Activated CD8-positive, alpha-beta memory T cell treated with anti-CD3 and anti-CD28 coated beads, Interleukin-2, amount 10 ng/mL, durations not matched to agents 7 days and 5 days (primary cell): ENCODE measurements around the gene FOS. TPM values are rescaled to one million over a fixed set of nuclear protein-coding genes. Genes with fewer than 3 reads are reported as not detected.

ENCODE experiments used
- ATAC-seq: fragments of 150-1000 bp; cut with Tn5 transposase; one replicate; pipeline ENCODE4 v1.10.0; 2021; ENCODE audit warnings: moderate library complexity
- CTCF ChIA-PET: fragments of 350-600 bp; sonication (Branson Sonifier 250); formaldehyde crosslinking; loops from one replicate; lab custom pipeline; 2021; ENCODE audit warnings: antibody characterized with exemption; lab: Charles Lee
- DNase-seq: peaks from one replicate; pipeline ENCODE4 v3.0.0-alpha.2; 2020
- H3K27ac Mint-ChIP-seq: one replicate; pipeline ENCODE4 v1.8.0; 2021; ENCODE audit warnings: mild to moderate bottlenecking, mixed read lengths
- H3K27me3 Mint-ChIP-seq: one replicate; pipeline ENCODE4 v1.8.0; 2021; ENCODE audit warnings: mixed read lengths
- H3K36me3 Mint-ChIP-seq: one replicate; pipeline ENCODE4 v1.8.0; 2021; ENCODE audit warnings: mild to moderate bottlenecking, mixed read lengths
- H3K4me1 Mint-ChIP-seq: one replicate; pipeline ENCODE4 v1.8.0; 2021; ENCODE audit warnings: mixed read lengths
- H3K4me3 Mint-ChIP-seq: one replicate; pipeline ENCODE4 v1.8.0; 2021; ENCODE audit warnings: mild to moderate bottlenecking, moderate library complexity, mixed read lengths
- H3K9me3 Mint-ChIP-seq: one replicate; pipeline ENCODE4 v1.8.0; 2022; ENCODE audit warnings: low read depth, mixed read lengths
- total RNA-seq, 2 experiments: library from RNA; stranded (reverse); gene quantifications; one replicate each; pipeline ENCODE4 v1.2.3, GENCODE V29; 2021

FOS gene
- total RNA-seq, 2 experiments from 2014 or later = 6.9 to 78.6 TPM

DNA sequence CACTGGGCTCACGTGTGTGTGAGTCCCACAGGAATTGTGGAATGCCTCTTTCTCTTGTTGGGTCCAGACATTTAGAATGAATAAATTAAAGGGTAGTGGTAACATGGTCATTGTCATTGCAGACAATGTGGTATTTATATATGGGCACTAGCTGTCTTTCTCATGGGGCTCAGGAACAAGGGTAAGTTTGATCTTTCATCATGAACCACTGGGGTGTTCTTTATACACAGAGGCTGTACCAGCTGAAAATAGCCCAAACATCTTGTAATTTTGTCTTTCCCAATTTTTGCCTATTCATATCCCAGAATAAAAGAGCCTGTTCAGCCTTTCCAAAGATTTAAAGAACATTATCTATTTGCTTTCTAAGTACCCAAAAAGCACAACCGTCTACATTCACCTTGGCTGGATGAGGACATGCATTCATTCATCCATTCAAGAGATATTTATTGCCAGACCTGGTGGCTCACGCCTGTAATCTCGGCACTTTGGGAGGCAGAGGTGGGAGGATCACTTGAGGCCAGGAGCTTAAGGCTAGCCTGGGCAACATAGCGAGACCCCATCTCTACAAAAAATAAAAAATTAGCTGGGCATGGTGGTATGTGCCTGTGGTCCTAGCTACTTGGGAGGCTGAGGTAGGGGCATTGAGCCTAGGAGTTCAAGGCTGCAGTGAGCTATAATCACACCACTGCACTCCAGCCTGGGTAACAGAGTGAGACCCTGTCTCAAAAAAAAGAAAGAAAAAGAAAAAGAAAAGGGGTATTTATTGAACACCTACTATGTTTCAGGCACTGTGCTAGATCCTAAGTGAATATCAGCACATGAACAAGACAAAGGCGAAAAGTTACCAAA, 4.4 kb upstream of the FOS start:
- Mint-ChIP-seq H3K4me3 (no peak overlapping the region), H3K36me3 (no peaks in the 10 kb centered on the region), H3K27ac (no peak overlapping the region), H3K9me3 (no peaks in the 10 kb centered on the region), H3K27me3 (peaks cover 62% of the 10 kb centered on the region), H3K4me1 (peaks cover 27% of the 10 kb centered on the region)
- DNase-seq = no peak
- CTCF ChIA-PET = interaction anchor here (1.2 kb wide), 1 partner anchor 15 kb away, joined by 3 read pairs; no protein-coding TSS in a partner anchor
- ATAC-seq = no peak

DNA sequence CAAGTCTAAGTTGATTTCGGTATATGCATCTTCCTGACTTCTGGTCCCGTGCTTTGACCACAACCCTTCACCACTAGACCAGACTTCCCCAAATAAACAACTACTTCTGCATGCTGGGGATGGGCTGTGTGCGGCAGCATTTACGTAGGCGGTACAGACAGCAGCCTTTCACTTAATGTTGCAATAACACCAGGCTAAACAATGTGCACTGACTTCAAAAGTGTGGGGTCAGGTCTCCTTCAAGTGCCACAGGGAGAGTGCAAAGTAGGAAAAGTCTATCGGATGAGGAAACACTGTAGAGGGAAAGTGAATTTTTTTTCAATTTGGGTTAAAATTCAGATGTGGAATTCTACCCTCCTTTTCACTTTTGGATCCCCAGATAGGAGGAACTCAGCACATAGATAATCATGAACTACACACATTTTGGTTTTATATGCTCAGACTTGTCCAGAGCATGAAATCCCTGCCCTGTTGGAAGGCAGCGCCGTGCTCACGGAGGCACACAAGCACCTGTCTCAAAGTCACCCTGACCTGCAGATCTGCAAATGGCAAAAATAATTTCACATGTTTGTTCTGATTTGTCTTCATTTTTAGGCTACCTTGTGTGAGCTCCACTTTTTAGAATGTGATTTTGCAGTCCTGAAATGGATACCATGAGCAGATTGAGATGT, 3.6 kb upstream of the FOS start:
- CTCF ChIA-PET = interaction anchor here (1.3 kb wide), 1 partner anchor 19 kb away, joined by 3 read pairs; no protein-coding TSS in a partner anchor
- DNase-seq (peak; percentile 60), ATAC-seq (no peak)
- peaks cover 34% of the 10 kb centered on the region for H3K4me1 Mint-ChIP-seq
- no peaks in the 10 kb centered on the region for H3K9me3 Mint-ChIP-seq
- H3K4me3 Mint-ChIP-seq = no peak overlapping the region
- peaks cover 67% of the 10 kb centered on the region for H3K27me3 Mint-ChIP-seq
- no peaks in the 10 kb centered on the region for H3K36me3 Mint-ChIP-seq
- no peak overlapping the region for H3K27ac Mint-ChIP-seq

DNA sequence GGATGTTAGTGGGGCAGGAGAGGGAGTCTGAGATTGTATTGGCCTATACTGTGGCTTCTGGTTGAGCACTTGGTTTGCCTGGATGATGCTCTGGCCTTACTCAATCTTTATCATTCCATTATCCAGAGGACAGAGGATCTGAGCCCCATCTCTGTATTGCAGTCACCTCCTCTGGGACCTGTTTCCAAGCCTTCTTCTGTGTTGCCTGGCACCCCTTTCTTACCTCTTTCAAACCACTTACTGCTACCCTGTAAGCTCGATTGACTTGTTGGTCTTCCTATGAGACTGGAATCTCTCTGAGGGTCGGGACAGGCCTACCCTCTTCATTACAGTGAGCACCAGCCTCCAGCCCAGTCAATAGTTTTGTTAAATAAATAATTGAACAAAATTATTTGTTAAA, 3.0 kb upstream of the FOS start:
- DNase-seq (no peak), ATAC-seq (no peak)
- Mint-ChIP-seq H3K9me3 (no peaks in the 10 kb centered on the region), H3K4me3 (no peak overlapping the region), H3K27ac (no peak overlapping the region), H3K27me3 (peaks cover 71% of the 10 kb centered on the region), H3K36me3 (no peaks in the 10 kb centered on the region), H3K4me1 (peaks cover 37% of the 10 kb centered on the region)
- CTCF ChIA-PET = interaction anchor here (1.3 to 2.2 kb wide), 3 partner anchors 12 to 20 kb away, joined by 3 to 8 read pairs (median 4); no protein-coding TSS in a partner anchor

DNA sequence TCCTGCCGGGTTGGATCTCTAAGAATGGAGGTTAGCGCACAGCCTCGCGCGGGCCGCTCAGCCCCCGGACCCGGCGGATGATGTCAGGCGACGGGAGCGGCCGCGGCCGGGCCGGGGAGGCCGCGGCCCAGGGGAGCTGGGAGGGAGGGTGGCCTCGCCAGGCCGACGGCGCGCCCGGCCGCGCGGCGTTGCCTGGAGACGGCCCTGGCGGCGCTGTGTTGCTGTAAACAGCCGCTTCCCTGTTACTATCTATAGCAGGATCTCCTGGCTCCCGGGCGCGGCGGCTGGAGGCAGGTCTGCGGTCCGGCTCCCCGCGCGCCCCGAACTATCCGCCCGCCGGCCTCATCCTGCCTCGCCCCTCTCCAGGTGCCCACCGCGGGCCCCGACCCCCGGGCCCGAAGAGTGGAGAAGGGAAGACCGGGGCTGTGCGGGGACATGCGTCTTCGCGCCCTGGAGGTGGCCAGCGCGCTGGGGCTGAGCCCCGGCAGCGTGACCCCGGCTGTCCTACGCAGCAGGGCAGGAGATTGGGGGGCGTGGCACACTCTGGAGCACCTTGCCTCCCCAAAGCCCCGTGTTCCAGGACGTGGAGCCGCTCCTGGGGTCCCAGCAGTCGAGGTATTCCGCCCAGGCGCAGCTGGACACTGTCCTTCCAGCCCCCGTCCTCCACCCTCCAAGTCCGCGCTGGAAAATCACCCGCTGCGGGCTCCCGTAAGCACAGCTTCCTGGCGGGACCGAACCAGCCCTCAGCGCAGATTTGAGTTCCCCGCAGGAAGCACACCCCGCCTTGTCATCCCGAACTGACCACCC, 1.4 kb upstream of the FOS start:
- peaks cover 37% of the 10 kb centered on the region for H3K4me1 Mint-ChIP-seq
- H3K27me3 Mint-ChIP-seq = peaks cover 79% of the 10 kb centered on the region
- H3K4me3 Mint-ChIP-seq = peak overlapping the region; percentile 75
- CTCF ChIA-PET = interaction anchor here (0.9 to 2.2 kb wide), 5 partner anchors 10 to 43 kb away, joined by 3 to 8 read pairs (median 5); no protein-coding TSS in a partner anchor
- H3K36me3 Mint-ChIP-seq = peaks cover 6% of the 10 kb centered on the region
- H3K9me3 Mint-ChIP-seq = no peaks in the 10 kb centered on the region
- peak; percentile 74 for DNase-seq
- ATAC-seq = peak; percentile 18
- H3K27ac Mint-ChIP-seq = peak overlapping the region; percentile 62

DNA sequence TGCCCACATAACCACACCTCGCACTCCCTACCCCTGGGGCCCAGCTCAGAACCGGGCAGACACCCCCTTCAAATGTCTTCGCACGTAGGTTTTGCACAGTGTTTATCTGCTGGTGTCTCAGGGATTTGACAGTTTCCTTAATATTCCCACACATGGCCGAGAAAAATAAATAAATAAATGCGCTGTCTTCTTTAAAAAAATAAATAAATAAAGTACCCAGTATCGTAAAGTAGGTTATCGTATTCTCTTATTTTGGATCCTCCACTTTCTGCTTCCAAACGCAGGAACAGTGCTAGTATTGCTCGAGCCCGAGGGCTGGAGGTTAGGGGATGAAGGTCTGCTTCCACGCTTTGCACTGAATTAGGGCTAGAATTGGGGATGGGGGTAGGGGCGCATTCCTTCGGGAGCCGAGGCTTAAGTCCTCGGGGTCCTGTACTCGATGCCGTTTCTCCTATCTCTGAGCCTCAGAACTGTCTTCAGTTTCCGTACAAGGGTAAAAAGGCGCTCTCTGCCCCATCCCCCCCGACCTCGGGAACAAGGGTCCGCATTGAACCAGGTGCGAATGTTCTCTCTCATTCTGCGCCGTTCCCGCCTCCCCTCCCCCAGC, 710 bp upstream of the FOS start:
- no peak for ATAC-seq
- H3K4me1 Mint-ChIP-seq = peaks cover 37% of the 10 kb centered on the region
- CTCF ChIA-PET = interaction anchor here (1.0 to 2.2 kb wide), 3 partner anchors 16 to 18 kb away, joined by 6 to 8 read pairs (median 6); no protein-coding TSS in a partner anchor

DNA sequence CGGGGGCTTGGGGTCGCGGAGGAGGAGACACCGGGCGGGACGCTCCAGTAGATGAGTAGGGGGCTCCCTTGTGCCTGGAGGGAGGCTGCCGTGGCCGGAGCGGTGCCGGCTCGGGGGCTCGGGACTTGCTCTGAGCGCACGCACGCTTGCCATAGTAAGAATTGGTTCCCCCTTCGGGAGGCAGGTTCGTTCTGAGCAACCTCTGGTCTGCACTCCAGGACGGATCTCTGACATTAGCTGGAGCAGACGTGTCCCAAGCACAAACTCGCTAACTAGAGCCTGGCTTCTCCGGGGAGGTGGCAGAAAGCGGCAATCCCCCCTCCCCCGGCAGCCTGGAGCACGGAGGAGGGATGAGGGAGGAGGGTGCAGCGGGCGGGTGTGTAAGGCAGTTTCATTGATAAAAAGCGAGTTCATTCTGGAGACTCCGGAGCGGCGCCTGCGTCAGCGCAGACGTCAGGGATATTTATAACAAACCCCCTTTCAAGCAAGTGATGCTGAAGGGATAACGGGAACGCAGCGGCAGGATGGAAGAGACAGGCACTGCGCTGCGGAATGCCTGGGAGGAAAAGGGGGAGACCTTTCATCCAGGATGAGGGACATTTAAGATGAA, 630 bp downstream of the FOS start:
- Mint-ChIP-seq H3K36me3 (peaks cover 6% of the 10 kb centered on the region), H3K27me3 (peaks cover 70% of the 10 kb centered on the region), H3K9me3 (no peaks in the 10 kb centered on the region), H3K4me3 (peak overlapping the region; percentile 75), H3K27ac (peak overlapping the region; percentile 93), H3K4me1 (peaks cover 37% of the 10 kb centered on the region)
- DNase-seq = peak; percentile 69
- ATAC-seq = no peak
- CTCF ChIA-PET = interaction anchor here (1.0 kb wide), 1 partner anchor 15 kb away, joined by 6 read pairs; no protein-coding TSS in a partner anchor

More for the DNA sequence above, 710 bp upstream of the FOS start:
- peak overlapping the region; percentile 75 for H3K4me3 Mint-ChIP-seq
- peaks cover 6% of the 10 kb centered on the region for H3K36me3 Mint-ChIP-seq
- peaks cover 77% of the 10 kb centered on the region for H3K27me3 Mint-ChIP-seq
- H3K27ac Mint-ChIP-seq = peak overlapping the region; percentile 62
- no peaks in the 10 kb centered on the region for H3K9me3 Mint-ChIP-seq
- no peak for DNase-seq

DNA sequence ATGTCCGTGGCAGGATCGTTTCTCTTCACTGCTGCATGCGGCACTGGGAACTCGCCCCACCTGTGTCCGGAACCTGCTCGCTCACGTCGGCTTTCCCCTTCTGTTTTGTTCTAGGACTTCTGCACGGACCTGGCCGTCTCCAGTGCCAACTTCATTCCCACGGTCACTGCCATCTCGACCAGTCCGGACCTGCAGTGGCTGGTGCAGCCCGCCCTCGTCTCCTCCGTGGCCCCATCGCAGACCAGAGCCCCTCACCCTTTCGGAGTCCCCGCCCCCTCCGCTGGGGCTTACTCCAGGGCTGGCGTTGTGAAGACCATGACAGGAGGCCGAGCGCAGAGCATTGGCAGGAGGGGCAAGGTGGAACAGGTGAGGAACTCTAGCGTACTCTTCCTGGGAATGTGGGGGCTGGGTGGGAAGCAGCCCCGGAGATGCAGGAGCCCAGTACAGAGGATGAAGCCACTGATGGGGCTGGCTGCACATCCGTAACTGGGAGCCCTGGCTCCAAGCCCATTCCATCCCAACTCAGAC, 1.2 kb downstream of the FOS start:
- H3K27me3 Mint-ChIP-seq = peaks cover 66% of the 10 kb centered on the region
- no peak overlapping the region for H3K27ac Mint-ChIP-seq
- no peak for ATAC-seq
- peaks cover 6% of the 10 kb centered on the region for H3K36me3 Mint-ChIP-seq
- H3K9me3 Mint-ChIP-seq = no peaks in the 10 kb centered on the region
- peaks cover 34% of the 10 kb centered on the region for H3K4me1 Mint-ChIP-seq
- no peak for DNase-seq
- CTCF ChIA-PET = interaction anchor here (3.3 kb wide), 1 partner anchor 13 kb away, joined by 9 read pairs; no protein-coding TSS in a partner anchor
- peak overlapping the region; percentile 75 for H3K4me3 Mint-ChIP-seq

DNA sequence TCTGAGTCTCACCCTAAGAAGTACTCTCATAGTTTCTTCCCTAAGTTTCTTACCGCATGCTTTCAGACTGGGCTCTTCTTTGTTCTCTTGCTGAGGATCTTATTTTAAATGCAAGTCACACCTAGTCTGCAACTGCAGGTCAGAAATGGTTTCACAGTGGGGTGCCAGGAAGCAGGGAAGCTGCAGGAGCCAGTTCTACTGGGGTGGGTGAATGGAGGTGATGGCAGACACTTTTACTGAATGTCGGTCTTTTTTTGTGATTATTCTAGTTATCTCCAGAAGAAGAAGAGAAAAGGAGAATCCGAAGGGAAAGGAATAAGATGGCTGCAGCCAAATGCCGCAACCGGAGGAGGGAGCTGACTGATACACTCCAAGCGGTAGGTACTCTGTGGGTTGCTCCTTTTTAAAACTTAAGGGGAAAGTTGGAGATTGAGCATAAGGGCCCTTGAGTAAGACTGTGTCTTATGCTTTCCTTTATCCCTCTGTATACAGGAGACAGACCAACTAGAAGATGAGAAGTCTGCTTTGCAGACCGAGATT, 1.7 kb downstream of the FOS start:
- CTCF ChIA-PET = interaction anchor here (3.3 to 3.4 kb wide), 2 partner anchors 14 kb away, joined by 9 to 23 read pairs; no protein-coding TSS in a partner anchor
- DNase-seq (no peak), ATAC-seq (no peak)
- Mint-ChIP-seq H3K27me3 (peaks cover 64% of the 10 kb centered on the region), H3K4me1 (peaks cover 29% of the 10 kb centered on the region), H3K4me3 (peak overlapping the region; percentile 9), H3K27ac (no peak overlapping the region), H3K36me3 (peaks cover 6% of the 10 kb centered on the region), H3K9me3 (no peaks in the 10 kb centered on the region)

DNA sequence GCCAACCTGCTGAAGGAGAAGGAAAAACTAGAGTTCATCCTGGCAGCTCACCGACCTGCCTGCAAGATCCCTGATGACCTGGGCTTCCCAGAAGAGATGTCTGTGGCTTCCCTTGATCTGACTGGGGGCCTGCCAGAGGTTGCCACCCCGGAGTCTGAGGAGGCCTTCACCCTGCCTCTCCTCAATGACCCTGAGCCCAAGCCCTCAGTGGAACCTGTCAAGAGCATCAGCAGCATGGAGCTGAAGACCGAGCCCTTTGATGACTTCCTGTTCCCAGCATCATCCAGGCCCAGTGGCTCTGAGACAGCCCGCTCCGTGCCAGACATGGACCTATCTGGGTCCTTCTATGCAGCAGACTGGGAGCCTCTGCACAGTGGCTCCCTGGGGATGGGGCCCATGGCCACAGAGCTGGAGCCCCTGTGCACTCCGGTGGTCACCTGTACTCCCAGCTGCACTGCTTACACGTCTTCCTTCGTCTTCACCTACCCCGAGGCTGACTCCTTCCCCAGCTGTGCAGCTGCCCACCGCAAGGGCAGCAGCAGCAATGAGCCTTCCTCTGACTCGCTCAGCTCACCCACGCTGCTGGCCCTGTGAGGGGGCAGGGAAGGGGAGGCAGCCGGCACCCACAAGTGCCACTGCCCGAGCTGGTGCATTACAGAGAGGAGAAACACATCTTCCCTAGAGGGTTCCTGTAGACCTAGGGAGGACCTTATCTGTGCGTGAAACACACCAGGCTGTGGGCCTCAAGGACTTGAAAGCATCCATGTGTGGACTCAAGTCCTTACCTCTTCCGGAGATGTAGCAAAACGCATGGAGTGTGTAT, 2.4 kb downstream of the FOS start:
- Mint-ChIP-seq H3K27me3 (peaks cover 65% of the 10 kb centered on the region), H3K9me3 (no peaks in the 10 kb centered on the region), H3K4me3 (no peak overlapping the region), H3K4me1 (peaks cover 26% of the 10 kb centered on the region), H3K27ac (no peak overlapping the region), H3K36me3 (peaks cover 6% of the 10 kb centered on the region)
- ATAC-seq (peak; percentile 0), DNase-seq (no peak)
- CTCF ChIA-PET = interaction anchor here (3.3 to 3.4 kb wide), 2 partner anchors 14 kb away, joined by 9 to 23 read pairs; no protein-coding TSS in a partner anchor

DNA sequence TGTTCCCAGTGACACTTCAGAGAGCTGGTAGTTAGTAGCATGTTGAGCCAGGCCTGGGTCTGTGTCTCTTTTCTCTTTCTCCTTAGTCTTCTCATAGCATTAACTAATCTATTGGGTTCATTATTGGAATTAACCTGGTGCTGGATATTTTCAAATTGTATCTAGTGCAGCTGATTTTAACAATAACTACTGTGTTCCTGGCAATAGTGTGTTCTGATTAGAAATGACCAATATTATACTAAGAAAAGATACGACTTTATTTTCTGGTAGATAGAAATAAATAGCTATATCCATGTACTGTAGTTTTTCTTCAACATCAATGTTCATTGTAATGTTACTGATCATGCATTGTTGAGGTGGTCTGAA, 3.0 kb downstream of the FOS start:
- Mint-ChIP-seq H3K27ac (no peak overlapping the region), H3K36me3 (peaks cover 6% of the 10 kb centered on the region), H3K4me1 (peaks cover 25% of the 10 kb centered on the region), H3K9me3 (no peaks in the 10 kb centered on the region), H3K4me3 (no peak overlapping the region), H3K27me3 (peaks cover 65% of the 10 kb centered on the region)
- DNase-seq (no peak), ATAC-seq (no peak)
- CTCF ChIA-PET = interaction anchor here (1.6 to 3.4 kb wide), 3 partner anchors 13 to 49 kb away, joined by 4 to 23 read pairs (median 9); no protein-coding TSS in a partner anchor

DNA sequence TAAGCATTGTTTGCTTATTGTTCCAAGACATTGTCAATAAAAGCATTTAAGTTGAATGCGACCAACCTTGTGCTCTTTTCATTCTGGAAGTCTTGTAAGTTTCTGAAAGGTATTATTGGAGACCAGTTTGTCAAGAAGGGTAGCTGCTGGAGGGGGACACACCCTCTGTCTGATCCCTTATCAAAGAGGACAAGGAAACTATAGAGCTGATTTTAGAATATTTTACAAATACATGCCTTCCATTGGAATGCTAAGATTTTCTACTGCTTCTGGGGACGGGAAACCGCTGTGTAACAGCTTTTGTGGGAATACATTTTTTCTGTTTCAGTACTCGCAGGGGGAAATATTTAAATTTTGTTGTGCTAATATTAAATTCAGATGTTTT, 3.5 kb downstream of the FOS start:
- ATAC-seq (no peak), DNase-seq (no peak)
- Mint-ChIP-seq H3K27ac (no peak overlapping the region), H3K9me3 (no peaks in the 10 kb centered on the region), H3K4me1 (peaks cover 23% of the 10 kb centered on the region), H3K27me3 (peaks cover 68% of the 10 kb centered on the region), H3K36me3 (peaks cover 6% of the 10 kb centered on the region), H3K4me3 (no peak overlapping the region)
- CTCF ChIA-PET = interaction anchor here (1.6 to 3.4 kb wide), 3 partner anchors 12 to 50 kb away, joined by 4 to 23 read pairs (median 9); no protein-coding TSS in a partner anchor
